ENCODE results near the gene ZNF777. TPM values are rescaled to one million over a fixed set of nuclear protein-coding genes. Genes with fewer than 3 reads are reported as not detected.

Gene ZNF777
- total RNA-seq, 1 donor from 2014 or later = 17.2 TPM

DNA sequence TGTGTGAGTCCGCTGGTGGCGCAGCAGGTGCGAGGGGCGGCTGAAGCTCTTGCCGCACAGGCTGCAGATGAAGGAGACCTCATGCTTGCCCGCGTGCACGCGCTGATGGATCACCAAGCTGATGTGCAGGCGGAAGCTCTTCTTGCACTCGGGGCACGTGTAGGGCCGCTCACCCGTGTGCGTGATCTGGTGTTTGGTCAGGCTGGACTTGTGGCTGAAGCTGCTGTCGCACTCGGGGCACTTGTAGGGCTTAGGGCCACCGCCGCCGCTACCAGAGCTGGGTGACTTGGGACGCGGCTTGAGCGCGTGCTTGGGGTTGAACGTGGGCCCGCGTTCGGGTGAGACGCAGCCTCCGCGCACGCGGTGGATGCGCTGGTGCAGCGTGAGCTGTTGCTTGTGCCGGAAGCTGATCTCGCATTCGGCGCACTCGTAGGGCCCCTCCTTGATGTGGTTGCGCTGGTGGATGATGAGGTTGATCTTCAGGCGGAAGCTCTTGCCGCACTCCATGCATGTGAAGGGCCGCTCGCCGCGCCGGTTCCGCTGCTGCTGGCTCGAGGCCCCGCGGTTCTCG lies 28.7 kb downstream of the ZNF777 start:
- Mint-ChIP-seq H3K27me3 (ENCODE audit: low read depth, unreplicated experiment) (no peaks in the 10 kb centered on the region), H3K4me3 (ENCODE audit: unreplicated experiment) (no peak overlapping the region), H3K36me3 (ENCODE audit: low read depth, unreplicated experiment) (peaks cover 42% of the 10 kb centered on the region), H3K4me1 (ENCODE audit: low read depth, unreplicated experiment) (no peaks in the 10 kb centered on the region), H3K27ac (ENCODE audit: unreplicated experiment) (no peak overlapping the region), H3K9me3 (ENCODE audit: unreplicated experiment) (no peaks in the 10 kb centered on the region)
- no peak for DNase-seq (ENCODE audit: low read depth)
- Histone ChIP-seq H3K36me3 (ENCODE audit: insufficient read depth, low read length) (peaks cover 13% of the 10 kb centered on the region), H3K9ac (ENCODE audit: low read length) (no peak overlapping the region), H4K20me1 (ENCODE audit: insufficient read depth, low read length) (peaks cover 6% of the 10 kb centered on the region), H3K4me1 (ENCODE audit: insufficient read depth, low read length) (no peaks in the 10 kb centered on the region), H3K27me3 (ENCODE audit: insufficient read depth, low read length) (no peaks in the 10 kb centered on the region), H3K27ac (ENCODE audit: low read depth, low read length) (no peak overlapping the region), H3K79me2 (ENCODE audit: insufficient read depth, low read length) (no peaks in the 10 kb centered on the region), H3K9me3 (ENCODE audit: insufficient read depth, low read depth, low read length) (no peaks in the 10 kb centered on the region), H3K4me3 (ENCODE audit: insufficient read depth, low read depth, low read length) (no peak overlapping the region), H2AFZ (ENCODE audit: low read depth, low read length) (no peak overlapping the region), H3K4me2 (ENCODE audit: low read length) (no peak overlapping the region)
- no peak for TF ChIP-seq EZH2 (IDR thresholded peaks at IDR 0.05; ENCODE audit: insufficient read depth, low read length)
- TF ChIP-seq, protein P1, sequence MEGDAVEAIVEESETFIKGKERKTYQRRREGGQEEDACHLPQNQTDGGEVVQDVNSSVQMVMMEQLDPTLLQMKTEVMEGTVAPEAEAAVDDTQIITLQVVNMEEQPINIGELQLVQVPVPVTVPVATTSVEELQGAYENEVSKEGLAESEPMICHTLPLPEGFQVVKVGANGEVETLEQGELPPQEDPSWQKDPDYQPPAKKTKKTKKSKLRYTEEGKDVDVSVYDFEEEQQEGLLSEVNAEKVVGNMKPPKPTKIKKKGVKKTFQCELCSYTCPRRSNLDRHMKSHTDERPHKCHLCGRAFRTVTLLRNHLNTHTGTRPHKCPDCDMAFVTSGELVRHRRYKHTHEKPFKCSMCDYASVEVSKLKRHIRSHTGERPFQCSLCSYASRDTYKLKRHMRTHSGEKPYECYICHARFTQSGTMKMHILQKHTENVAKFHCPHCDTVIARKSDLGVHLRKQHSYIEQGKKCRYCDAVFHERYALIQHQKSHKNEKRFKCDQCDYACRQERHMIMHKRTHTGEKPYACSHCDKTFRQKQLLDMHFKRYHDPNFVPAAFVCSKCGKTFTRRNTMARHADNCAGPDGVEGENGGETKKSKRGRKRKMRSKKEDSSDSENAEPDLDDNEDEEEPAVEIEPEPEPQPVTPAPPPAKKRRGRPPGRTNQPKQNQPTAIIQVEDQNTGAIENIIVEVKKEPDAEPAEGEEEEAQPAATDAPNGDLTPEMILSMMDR (IDR thresholded peaks at IDR 0.05; ENCODE audit: insufficient read depth, low read depth, low read length) = no peak
- no peak for FAIRE-seq

DNA sequence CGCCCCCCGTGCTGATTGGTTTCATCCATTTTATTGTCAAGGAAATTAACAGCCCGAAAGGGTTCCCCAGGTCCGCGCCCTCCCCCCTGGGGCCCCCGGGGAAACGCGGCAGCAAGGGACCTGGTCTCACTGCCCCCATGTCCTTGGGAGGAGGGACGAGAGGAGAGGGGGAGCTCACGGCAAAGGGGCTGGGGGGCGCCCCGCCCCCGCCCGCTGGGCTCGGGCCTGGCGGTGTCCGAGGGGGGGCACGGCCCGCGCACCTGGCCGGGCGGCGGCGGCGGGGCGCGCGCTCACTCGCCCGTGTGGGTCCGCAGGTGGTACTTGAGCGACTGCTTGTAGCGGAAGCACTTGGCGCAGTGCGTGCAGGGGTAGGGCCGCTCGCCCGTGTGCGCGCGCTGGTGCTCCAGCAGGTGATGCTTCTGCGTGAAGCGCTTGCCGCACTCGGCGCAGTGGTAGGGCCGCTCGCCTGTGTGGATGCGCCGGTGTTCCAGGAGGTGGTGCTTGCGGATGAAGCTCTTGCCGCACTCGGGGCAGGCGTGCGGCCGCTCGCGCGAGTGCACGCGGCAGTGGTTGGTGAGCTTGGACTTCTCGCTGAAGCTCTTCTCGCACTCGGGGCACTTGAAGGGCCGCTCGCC lies 29.3 kb downstream of the ZNF777 start:
- no peaks in the 10 kb centered on the region for H3K79me2 ChIP-seq (ENCODE audit: insufficient read depth, low read length)
- peaks cover 6% of the 10 kb centered on the region for H4K20me1 ChIP-seq (ENCODE audit: insufficient read depth, low read length)
- no peak overlapping the region for H3K4me3 ChIP-seq (ENCODE audit: insufficient read depth, low read depth, low read length)
- H3K4me3 Mint-ChIP-seq (ENCODE audit: unreplicated experiment) = no peak overlapping the region
- no peaks in the 10 kb centered on the region for H3K27me3 Mint-ChIP-seq (ENCODE audit: low read depth, unreplicated experiment)
- no peaks in the 10 kb centered on the region for H3K27me3 ChIP-seq (ENCODE audit: insufficient read depth, low read length)
- no peak for DNase-seq (ENCODE audit: low read depth)
- no peak overlapping the region for H3K9ac ChIP-seq (ENCODE audit: low read length)
- H3K9me3 Mint-ChIP-seq (ENCODE audit: unreplicated experiment) = no peaks in the 10 kb centered on the region
- H3K36me3 Mint-ChIP-seq (ENCODE audit: low read depth, unreplicated experiment) = peaks cover 38% of the 10 kb centered on the region
- no peak overlapping the region for H2AFZ ChIP-seq (ENCODE audit: low read depth, low read length)
- no peaks in the 10 kb centered on the region for H3K9me3 ChIP-seq (ENCODE audit: insufficient read depth, low read depth, low read length)
- no peak overlapping the region for H3K27ac ChIP-seq (ENCODE audit: low read depth, low read length)
- peaks cover 13% of the 10 kb centered on the region for H3K36me3 ChIP-seq (ENCODE audit: insufficient read depth, low read length)
- H3K4me2 ChIP-seq (ENCODE audit: low read length) = no peak overlapping the region
- FAIRE-seq = no peak
- H3K4me1 Mint-ChIP-seq (ENCODE audit: low read depth, unreplicated experiment) = no peaks in the 10 kb centered on the region
- no peak overlapping the region for H3K27ac Mint-ChIP-seq (ENCODE audit: unreplicated experiment)
- TF ChIP-seq, protein P1 (IDR thresholded peaks at IDR 0.05; ENCODE audit: insufficient read depth, low read depth, low read length) = no peak
- no peak for TF ChIP-seq EZH2 (IDR thresholded peaks at IDR 0.05; ENCODE audit: insufficient read depth, low read length)
- H3K4me1 ChIP-seq (ENCODE audit: insufficient read depth, low read length) = no peaks in the 10 kb centered on the region

DNA sequence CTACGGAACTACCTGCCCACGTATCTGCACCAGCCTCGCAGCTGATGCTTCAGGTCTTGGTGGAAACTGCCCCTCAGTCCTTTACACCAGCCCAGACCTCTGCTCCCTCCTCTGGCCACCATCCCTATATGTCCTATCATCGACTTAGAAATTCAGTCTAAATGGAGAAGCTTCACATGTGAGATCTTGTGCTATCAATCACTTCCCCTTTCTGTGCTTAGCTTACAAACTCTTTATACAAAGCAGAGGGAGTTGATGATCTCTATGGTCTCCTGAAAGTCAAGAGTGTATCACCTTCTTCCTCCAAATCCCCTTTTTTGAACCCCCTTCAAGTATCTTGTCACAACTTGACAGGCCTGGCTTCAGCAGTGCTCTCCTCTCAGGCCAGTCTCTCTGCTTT lies 30.7 kb downstream of the ZNF777 start:
- Histone ChIP-seq H3K4me3 (ENCODE audit: insufficient read depth, low read depth, low read length) (no peak overlapping the region), H2AFZ (ENCODE audit: low read depth, low read length) (no peak overlapping the region), H3K36me3 (ENCODE audit: insufficient read depth, low read length) (peaks cover 9% of the 10 kb centered on the region), H3K9ac (ENCODE audit: low read length) (no peak overlapping the region), H3K4me1 (ENCODE audit: insufficient read depth, low read length) (no peaks in the 10 kb centered on the region), H3K9me3 (ENCODE audit: insufficient read depth, low read depth, low read length) (no peaks in the 10 kb centered on the region), H3K4me2 (ENCODE audit: low read length) (no peak overlapping the region), H3K79me2 (ENCODE audit: insufficient read depth, low read length) (no peaks in the 10 kb centered on the region), H3K27me3 (ENCODE audit: insufficient read depth, low read length) (no peaks in the 10 kb centered on the region), H4K20me1 (ENCODE audit: insufficient read depth, low read length) (peaks cover 6% of the 10 kb centered on the region), H3K27ac (ENCODE audit: low read depth, low read length) (no peak overlapping the region)
- Mint-ChIP-seq H3K36me3 (ENCODE audit: low read depth, unreplicated experiment) (peaks cover 29% of the 10 kb centered on the region), H3K9me3 (ENCODE audit: unreplicated experiment) (no peaks in the 10 kb centered on the region), H3K27ac (ENCODE audit: unreplicated experiment) (no peak overlapping the region), H3K27me3 (ENCODE audit: low read depth, unreplicated experiment) (no peaks in the 10 kb centered on the region), H3K4me3 (ENCODE audit: unreplicated experiment) (no peak overlapping the region), H3K4me1 (ENCODE audit: low read depth, unreplicated experiment) (no peaks in the 10 kb centered on the region)
- no peak for FAIRE-seq
- DNase-seq (ENCODE audit: low read depth) = no peak
- TF ChIP-seq EZH2 (IDR thresholded peaks at IDR 0.05; ENCODE audit: insufficient read depth, low read length) = no peak
- TF ChIP-seq, protein P1 (IDR thresholded peaks at IDR 0.05; ENCODE audit: insufficient read depth, low read depth, low read length) = no peak
